HepG2 (cell line): ENCODE results near the gene ARID1A. TPM values are rescaled to one million over a fixed set of nuclear protein-coding genes. Genes with fewer than 3 reads are reported as not detected.

Experiments used
- ATAC-seq: fragments of 200-7000 bp; cut with Tn5 transposase; 3 replicates; pipeline ENCODE4 v1.9.1; 2020; ENCODE audit warnings: mild to moderate bottlenecking, moderate library complexity
- BruUV-seq: library from RNA; stranded (reverse); fragments of 400-500 nt; replicated peaks from 2 replicates; lab custom pipeline; 2021; lab: Mats Ljungman, UMichigan
- CTCF ChIA-PET: fragments of 300-600 bp; formaldehyde crosslinking; extraction: SDS; loops from one replicate; lab custom pipeline; 2021; ENCODE audit warnings: low total read pairs, inconsistent platforms, low intra/inter-chr PET ratio; lab: Yijun Ruan, JAX
- POLR2A ChIA-PET: fragments of 350-600 bp; sonication (Branson Sonifier 250); formaldehyde crosslinking; loops from one replicate; lab custom pipeline; 2020; ENCODE audit warnings: antibody characterized with exemption, inconsistent platforms; lab: Yijun Ruan, JAX
- DNase-seq: peaks from one replicate; pipeline ENCODE4 v3.0.0-alpha.2; 2015; ENCODE audit warnings: low spot score
- FAIRE-seq: peaks from 3 replicates; lab custom pipeline; 2011; peaks lifted over from hg19 to GRCh38; lab: Jason Lieb, UNC
- H2AFZ ChIP-seq: one replicate; pipeline ENCODE4 v1.6.1; 2011; ENCODE audit warnings: low read length, inconsistent platforms
- H3K27ac ChIP-seq: fragments of 300-600 bp; 3 replicates; pipeline ENCODE4 v1.8.0; 2011; ENCODE audit warnings: mixed run types, mild to moderate bottlenecking, mixed read lengths, low read length, inconsistent platforms; ENCODE audit not compliant: insufficient read depth; ENCODE audit errors: extremely low read length
- H3K27me3 ChIP-seq, 2 experiments: fragments of 200-600 bp in 1 of 2; 2 replicates in 1 of 2; 3 replicates in 1 of 2; pipeline versions ENCODE4 v1.6.0 to v1.8.0; 2011; ENCODE audit warnings: low read length in 2 of 2, mild to moderate bottlenecking in 2 of 2, moderate library complexity in 2 of 2, inconsistent platforms in 1 of 2; ENCODE audit not compliant: insufficient read depth in 2 of 2, control insufficient read depth in 1 of 2
- H3K36me3 ChIP-seq, 2 experiments: fragments of 200-600 bp in 1 of 2; replicated peaks in 1 of 2; 2 replicates in 1 of 2; 3 replicates in 1 of 2; pipeline versions ENCODE4 v1.5.1 to v1.8.0; 2011; ENCODE audit warnings: low read length in 2 of 2, inconsistent platforms in 1 of 2; ENCODE audit not compliant: insufficient read depth in 2 of 2, control insufficient read depth in 1 of 2
- H3K4me1 ChIP-seq: 2 replicates; pipeline ENCODE4 v1.5.1; 2012; ENCODE audit warnings: low read length, inconsistent platforms; ENCODE audit not compliant: insufficient read depth
- H3K4me2 ChIP-seq: 2 replicates; pipeline ENCODE4 v1.6.0; 2011; ENCODE audit warnings: low read depth, low read length, inconsistent platforms
- H3K4me3 ChIP-seq, 3 experiments: fragments of 200-600 bp in 1 of 3; sonication (generic), shearing (Covaris generic) in 1 of 3; replicated peaks in 1 of 3; 2 replicates each; pipeline ENCODE4 v1.5.1; 2011 to 2016; ENCODE audit warnings: low read length in 3 of 3, inconsistent platforms in 2 of 3, low read depth in 2 of 3, mild to moderate bottlenecking in 2 of 3, control low read depth in 1 of 3, mixed read lengths in 1 of 3; ENCODE audit not compliant: insufficient read depth in 1 of 3
- H3K79me2 ChIP-seq: one replicate; pipeline ENCODE4 v1.6.1; 2011; ENCODE audit warnings: low read length, inconsistent platforms; ENCODE audit not compliant: insufficient read depth
- H3K9ac ChIP-seq: 2 replicates; pipeline ENCODE4 v1.6.0; 2011; ENCODE audit warnings: mild to moderate bottlenecking, low read depth, low read length, inconsistent platforms; ENCODE audit not compliant: insufficient read depth
- H3K9me3 ChIP-seq: 2 replicates; pipeline ENCODE4 v1.5.1; 2012; ENCODE audit warnings: mild to moderate bottlenecking, low read length
- H4K20me1 ChIP-seq: 2 replicates; pipeline ENCODE4 v1.6.0; 2011; ENCODE audit warnings: inconsistent platforms, mild to moderate bottlenecking, low read length, moderate library complexity; ENCODE audit not compliant: insufficient read depth
- AGO2 ChIP-seq: fragments of 200-400 bp; formaldehyde crosslinking; optimal IDR thresholded peaks from 2 replicates; pipeline ENCODE3; 2017; ENCODE audit warnings: mild to moderate bottlenecking, low read depth, low read length, moderate library complexity
- FUBP1 ChIP-seq: sonication (generic); formaldehyde crosslinking; IDR thresholded peaks from 2 replicates; pipeline ENCODE4 v1.5.1; 2020; ENCODE audit warnings: missing genetic modification reagents, mild to moderate bottlenecking, borderline replicate concordance
- IRF1 ChIP-seq: sonication (generic); formaldehyde crosslinking; IDR thresholded peaks from 2 replicates; pipeline ENCODE4 v1.4.0; 2020; ENCODE audit warnings: low read depth, mild to moderate bottlenecking, missing genetic modification reagents
- RBM22 ChIP-seq: fragments of 200-400 bp; formaldehyde crosslinking; optimal IDR thresholded peaks from 2 replicates; pipeline ENCODE3; 2017; ENCODE audit warnings: mild to moderate bottlenecking, low read length, moderate library complexity
- WGBS: methylation state at CpG from one replicate; pipeline ENCODE4 v1.1.6; 2017; ENCODE audit warnings: low lambda C conversion rate; 5-methylcytosine and 5-hydroxymethylcytosine counted together
- in situ Hi-C: cut with HindIII; loops from 2 replicates; pipeline ENCODE4 v1.10.0; 2017; ENCODE audit warnings: low pct_unique_long_range_greater_than_20kb; ENCODE audit not compliant: extremely low pct_ligation_motif_present
- intact Hi-C: fragments of 100-400 bp; cut with micrococcal nuclease; formaldehyde crosslinking; loops from one replicate; pipeline ENCODE4 v1.10.0; 2022; ENCODE audit not compliant: unreplicated experiment
- polyA plus RNA-seq, 8 experiments: library from polyadenylated mRNA; depleted of rRNA in 3 of 8; stranded (reverse) in 7 of 8; unstranded in 1 of 8; fragments of >200 nt; fragmentation: Illumina TruSeq in 4 of 8; extraction: Trizol in 4 of 8; gene quantifications; 2 replicates each; pipeline versions ENCODE4 v1.2.1 to v1.2.3, GENCODE V29; 2011 to 2016; ENCODE audit warnings: low read depth in 4 of 8, missing spikeins in 1 of 8, mixed read lengths in 1 of 8; ENCODE audit not compliant: insufficient read depth in 1 of 8
- total RNA-seq, 5 experiments: library from RNA; depleted of rRNA; stranded (reverse); fragments of >200 nt; fragmentation: Illumina TruSeq; extraction: Trizol; gene quantifications; 2 replicates each; pipeline ENCODE4 v1.2.3, GENCODE V29; 2016; ENCODE audit warnings: low read depth in 1 of 5

Gene ARID1A
- total and polyA plus RNA-seq, 2 of the 13 experiments (the other 11 are each of a cell fraction or from before 2014, with no cell fraction given) = 11.9 to 15.9 TPM

- H3K9ac ChIP-seq = no peak overlapping the region
- H3K4me1 ChIP-seq = peaks cover 25% of the 10 kb centered on the region
- ATAC-seq (no peak), FAIRE-seq (no peak), DNase-seq (no peak)
- peaks cover 51% of the 10 kb centered on the region for H3K79me2 ChIP-seq
- intact Hi-C loops (no loop called here), in situ Hi-C loops (no loop called here)
- TF ChIP-seq FUBP1 = no peak
- peak; percentile 29 for TF ChIP-seq AGO2
- no peaks in the 10 kb centered on the region for H3K27me3 ChIP-seq
- no peaks in the 10 kb centered on the region for H3K9me3 ChIP-seq
- ChIA-PET CTCF (no interaction called here), POLR2A (no interaction called here)
- no TSS peak for BruUV-seq
- H2AFZ ChIP-seq = no peak overlapping the region
- peaks cover 32% of the 10 kb centered on the region for H4K20me1 ChIP-seq
- no peak overlapping the region for H3K4me2 ChIP-seq
- 99% methylated on average over 6 of the region's 12 CpGs for WGBS
- peaks cover 29 to 56% of the 10 kb centered on the region in 2 experiments for H3K36me3 ChIP-seq
- H3K27ac ChIP-seq = no peak overlapping the region
- no peak overlapping the region for H3K4me3 ChIP-seq
Measured at GRCh38 chr1:26729633-26730032, 33.8 kb downstream of the ARID1A start.

- Histone ChIP-seq H3K27me3 (no peaks in the 10 kb centered on the region), H3K79me2 (peaks cover 42% of the 10 kb centered on the region), H3K4me3 (no peak overlapping the region), H4K20me1 (peaks cover 26% of the 10 kb centered on the region), H3K4me1 (peaks cover 15% of the 10 kb centered on the region), H3K4me2 (no peak overlapping the region), H3K9ac (no peak overlapping the region), H2AFZ (no peak overlapping the region), H3K9me3 (no peaks in the 10 kb centered on the region), H3K36me3 (peaks cover 32 to 63% of the 10 kb centered on the region in 2 experiments), H3K27ac (no peak overlapping the region)
- no peak for FAIRE-seq
- DNase-seq = no peak
- TF ChIP-seq IRF1 (CRISPR knock-in tag) (no peak), RBM22 (peak; percentile 24)
- intact Hi-C loops (no loop called here), in situ Hi-C loops (no loop called here)
- ATAC-seq = no peak
- 94% methylated on average over 2 of the region's 2 CpGs for WGBS
- ChIA-PET CTCF (no interaction called here), POLR2A (no interaction called here)
- BruUV-seq = no TSS peak
Measured at GRCh38 chr1:26730695-26731094, 34.9 kb downstream of the ARID1A start.
